Left renal cortex interstitium (tissue), 4 donors: Measurements from ENCODE around the gene RASL12. TPM values are rescaled to one million over a fixed set of nuclear protein-coding genes. Genes with fewer than 3 reads are reported as not detected.
"Not testable (repeated sequence)": the region's sequence is repeated elsewhere in the genome, so short reads cannot be mapped to it uniquely, and the experiment has no call there.

Experiments
- DNase-seq, 4 donors: peaks; one replicate each; pipeline ENCODE4 v3.0.0-alpha.2; 2013; ENCODE audit warnings: low read depth in 4 of 4, low spot score in 2 of 4, missing footprints in 1 of 4
- polyA plus RNA-seq, 4 donors: library from polyadenylated mRNA; unstranded; fragments of 120-200 nt; gene quantifications; one replicate each; pipeline ENCODE4 v1.2.1, GENCODE V29; 2013; ENCODE audit not compliant: insufficient read length in 4 of 4

RASL12 gene
- polyA plus RNA-seq, 4 donors = 6.1 to 8.1 (median 7.4) TPM

DNA sequence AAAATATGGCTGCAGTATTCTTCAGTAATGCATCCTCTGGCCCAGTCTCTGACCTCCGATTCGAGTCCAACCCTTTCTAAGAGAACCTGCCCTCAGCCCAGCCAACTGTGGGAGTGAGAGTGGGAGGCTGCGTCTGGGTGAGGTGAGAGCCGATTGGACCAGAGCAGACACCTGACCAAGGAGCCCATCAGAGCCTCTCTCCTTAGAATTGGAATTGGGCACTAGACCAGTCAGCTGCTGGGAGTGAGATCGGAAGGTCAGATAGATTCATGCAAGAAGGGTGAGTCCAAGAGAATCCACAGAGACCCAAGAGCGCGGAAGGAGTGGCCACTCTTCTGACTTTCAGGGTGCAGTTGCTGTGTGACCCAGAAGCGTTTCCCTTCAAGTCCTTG lies 10.2 kb downstream of the RASL12 start:
- DNase-seq = no peak

DNA sequence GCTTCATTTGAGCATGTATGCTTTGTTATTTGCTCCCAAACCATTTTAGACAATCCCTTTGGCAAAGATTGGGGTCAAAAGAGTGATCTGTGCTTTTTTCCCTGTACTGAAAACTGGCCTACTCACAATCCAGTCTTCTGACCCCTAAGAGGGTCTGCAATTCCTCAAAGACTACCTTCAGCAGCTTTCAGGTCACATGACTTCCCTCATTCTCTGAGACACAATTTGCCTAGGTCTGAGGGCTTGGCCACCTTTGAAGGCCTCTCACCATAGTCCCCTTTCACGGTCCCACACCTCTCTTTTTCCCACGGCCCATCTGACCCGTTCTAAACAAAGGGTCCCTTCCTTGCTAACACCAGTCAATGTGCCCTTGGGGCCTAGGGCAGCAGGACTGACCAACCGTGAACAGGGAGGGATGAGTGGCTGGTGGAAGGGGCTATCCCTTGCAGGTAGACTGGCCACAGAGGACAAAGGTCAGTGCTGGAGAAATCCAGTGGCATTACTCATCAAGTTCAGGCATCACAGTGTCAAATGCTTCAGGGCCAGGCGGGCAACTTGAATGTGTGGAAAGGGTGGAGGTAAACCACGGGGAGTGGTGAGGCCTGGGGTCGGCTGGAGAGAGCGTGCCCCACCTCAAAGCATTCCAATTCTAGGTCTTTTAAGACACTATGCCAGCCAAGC lies 10.8 kb downstream of the RASL12 start:
- no peak for DNase-seq

DNA sequence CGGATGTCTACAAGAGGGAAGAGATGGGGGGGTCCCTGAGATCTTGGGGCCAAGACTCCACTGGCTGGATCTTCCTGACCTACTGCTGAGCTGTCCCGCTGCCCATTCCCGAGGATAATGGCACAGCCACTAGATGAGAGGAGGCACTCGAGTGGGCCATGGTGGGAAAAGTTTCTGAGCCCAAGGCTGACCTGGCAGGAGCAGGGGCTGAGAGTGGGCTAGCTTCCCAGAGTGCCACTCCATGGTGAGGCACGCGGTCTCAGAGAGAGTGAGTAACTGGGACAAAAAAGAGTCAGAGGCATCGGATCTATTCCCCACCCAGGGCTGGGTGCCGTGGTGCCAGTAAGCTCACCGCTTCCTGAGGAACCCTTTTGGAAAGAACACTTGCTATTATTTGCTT lies 11.7 kb downstream of the RASL12 start:
- DNase-seq = no peak

DNA sequence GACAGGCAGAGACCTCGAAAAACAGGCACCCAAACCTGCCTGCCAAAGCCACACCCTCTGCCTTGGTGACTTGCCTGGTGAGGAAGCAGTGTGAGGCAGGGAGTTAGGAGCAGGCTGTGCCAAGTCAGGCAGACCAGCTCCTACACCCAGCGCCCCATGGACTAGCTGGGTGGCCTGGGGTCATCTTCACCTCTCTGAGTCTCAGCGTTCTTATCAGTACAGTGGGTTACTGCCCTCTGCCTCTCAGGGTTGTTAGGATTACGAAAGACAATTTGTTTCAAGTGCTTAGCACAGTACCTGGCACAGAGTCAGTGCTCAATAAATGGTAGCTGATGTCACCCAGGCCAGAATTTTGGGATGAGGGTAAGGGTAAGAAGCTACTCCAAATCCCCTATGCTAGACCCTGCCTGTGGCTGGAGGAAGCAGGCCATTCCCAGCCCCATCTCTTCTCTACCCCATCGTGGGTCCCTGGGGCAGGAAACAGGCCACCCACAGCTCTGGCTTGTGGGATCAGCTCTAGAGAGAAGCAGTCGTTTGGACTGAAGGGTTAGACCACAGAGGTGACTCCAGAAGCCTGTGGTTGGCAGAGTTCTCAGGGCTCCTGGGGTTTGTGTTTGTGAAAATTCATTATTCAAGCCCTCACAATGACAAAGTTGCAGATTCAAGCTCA lies 12.5 kb downstream of the RASL12 start:
- no peak for DNase-seq

DNA sequence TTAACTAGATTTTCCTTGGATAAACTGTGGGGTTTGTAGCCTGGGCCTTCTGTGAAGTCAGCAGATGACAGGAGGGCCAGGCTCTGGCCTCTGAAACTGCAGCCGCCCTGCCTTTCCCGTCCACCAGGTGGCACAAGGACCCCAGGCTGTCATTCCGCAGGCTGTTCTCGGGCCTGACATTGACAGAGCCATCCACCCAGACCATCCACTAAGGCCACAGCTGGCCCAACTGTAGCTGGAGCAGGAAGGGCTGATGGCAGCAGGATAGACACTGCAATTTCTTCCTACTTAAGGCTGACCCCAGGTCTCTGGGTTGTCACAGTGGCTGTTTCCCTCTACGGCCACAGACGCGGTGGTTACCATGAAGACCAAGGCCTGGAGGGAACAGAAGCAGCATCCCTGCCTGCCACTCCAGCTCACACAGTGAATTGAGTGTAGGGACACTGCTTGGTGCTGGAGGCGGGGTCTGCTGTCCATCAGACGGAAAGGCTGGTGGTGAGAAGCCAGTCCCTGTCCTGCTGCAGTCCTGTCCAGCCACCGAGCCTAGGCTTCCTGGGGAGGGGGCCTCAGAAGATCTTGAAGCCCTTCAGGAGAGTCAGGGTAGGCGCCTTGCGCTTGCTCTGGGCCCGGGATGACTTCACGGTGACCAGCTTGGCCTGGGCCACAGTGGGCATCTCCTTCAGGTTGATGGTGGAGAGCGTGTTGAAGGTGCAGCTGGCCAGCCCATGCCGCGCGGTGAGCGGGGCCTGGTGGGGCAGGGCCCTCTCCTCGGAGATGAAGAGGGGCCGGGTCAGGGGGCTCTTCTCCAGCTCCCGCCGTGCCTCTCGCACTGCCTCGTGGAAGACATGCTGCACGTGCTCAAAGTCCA lies 13.2 kb downstream of the RASL12 start:
- DNase-seq = no peak

DNA sequence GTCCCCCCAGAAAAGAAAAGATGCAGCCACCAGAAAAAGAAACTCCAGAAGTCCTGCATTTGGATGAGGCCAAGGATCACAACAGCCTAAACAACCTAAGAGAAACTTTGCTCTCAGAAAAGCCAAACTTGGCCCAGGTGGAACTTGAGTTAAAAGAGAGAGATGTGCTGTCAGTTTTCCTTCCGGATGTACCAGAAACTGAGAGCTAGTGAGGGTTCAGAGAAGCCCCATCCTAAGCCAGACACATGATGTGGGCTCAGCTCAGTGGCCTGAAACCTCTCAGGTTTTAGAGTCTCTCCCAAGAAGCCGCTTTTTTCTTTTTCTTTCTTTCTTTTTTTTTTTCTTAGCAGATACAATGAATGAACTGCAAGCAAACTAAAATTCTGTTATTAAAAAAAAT lies 14.8 kb downstream of the RASL12 start:
- DNase-seq = no peak

DNA sequence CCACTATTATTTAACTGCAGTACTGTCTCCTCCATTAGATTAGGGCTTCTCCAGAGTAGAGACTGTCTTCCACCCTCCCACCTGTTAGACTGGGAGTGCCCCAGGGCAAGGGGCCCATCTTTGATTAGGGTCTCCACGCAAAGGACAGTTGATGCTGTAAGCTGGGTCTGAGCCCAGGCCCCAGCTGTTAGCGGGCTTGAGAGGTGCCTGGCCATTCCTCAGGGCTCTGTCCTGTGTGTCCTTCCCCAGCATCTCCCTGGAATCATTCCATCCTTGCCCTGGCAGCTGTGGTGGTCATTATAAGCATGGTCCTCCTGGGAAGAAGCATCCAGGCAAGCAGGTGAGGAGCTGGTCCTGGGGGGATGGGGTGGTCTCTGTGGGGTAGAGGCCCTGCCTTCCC lies 16.5 kb downstream of the RASL12 start:
- DNase-seq = no peak

DNA sequence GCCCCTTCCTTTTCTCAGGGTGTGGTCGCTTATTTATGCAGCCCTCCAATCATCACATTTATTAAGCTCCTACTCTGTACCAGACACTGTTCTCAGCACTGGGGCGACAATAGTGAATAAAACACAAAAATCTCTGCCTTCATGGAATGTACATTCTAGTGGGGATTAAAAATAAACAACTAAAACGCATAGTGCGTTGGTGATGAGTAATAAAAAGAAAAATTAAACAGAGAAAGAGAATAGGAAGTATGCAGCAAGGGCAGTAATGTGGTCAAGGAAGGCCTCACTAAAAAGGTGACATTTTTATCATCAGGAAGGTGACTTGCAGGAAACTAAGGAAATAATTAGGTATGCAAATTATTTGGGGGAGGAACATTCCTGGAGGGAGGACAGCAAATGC lies 17.5 kb downstream of the RASL12 start:
- no peak for DNase-seq

DNA sequence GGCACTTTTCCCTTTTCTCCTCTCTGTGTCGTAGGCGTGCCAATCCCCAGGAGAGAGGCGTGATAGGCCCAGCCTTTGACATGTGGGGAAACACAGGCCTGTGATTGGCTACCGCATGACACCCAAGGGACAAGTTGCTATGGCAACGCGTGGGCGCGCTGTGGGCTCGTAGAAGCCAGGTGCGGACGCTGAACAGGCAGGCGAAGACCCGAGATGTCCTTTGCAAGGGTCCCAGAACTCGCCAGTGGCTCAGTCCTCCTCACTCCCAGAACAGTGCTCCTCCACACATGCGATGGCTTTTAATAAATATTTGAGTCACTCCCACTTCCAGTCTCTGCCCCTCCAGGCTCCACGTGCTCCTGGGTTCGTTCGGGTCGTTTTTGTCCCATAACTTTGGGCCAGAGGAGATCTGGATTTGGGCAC lies 18.4 kb downstream of the RASL12 start:
- DNase-seq = peak in 2 of 4 donors; percentile 64 to 85

DNA sequence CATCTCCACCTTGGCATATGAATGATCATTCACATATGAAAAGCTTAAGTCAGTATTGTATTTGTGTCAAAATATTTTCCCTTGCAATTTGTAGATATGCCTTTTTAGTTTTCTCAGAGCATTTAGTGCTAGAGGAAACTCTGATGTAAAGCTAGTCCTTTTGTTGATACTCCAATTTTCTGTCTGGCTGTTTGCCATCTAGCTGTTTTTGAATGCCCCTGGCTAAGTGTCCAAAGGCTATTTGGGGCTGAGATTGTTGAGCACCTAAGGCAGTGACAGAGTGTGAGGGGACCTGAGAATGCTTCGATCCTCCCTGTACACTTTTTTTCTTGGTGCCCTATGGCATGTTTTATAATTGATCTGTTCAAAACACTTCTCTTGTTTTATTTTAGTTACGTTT lies 19.6 kb downstream of the RASL12 start:
- no peak for DNase-seq

DNA sequence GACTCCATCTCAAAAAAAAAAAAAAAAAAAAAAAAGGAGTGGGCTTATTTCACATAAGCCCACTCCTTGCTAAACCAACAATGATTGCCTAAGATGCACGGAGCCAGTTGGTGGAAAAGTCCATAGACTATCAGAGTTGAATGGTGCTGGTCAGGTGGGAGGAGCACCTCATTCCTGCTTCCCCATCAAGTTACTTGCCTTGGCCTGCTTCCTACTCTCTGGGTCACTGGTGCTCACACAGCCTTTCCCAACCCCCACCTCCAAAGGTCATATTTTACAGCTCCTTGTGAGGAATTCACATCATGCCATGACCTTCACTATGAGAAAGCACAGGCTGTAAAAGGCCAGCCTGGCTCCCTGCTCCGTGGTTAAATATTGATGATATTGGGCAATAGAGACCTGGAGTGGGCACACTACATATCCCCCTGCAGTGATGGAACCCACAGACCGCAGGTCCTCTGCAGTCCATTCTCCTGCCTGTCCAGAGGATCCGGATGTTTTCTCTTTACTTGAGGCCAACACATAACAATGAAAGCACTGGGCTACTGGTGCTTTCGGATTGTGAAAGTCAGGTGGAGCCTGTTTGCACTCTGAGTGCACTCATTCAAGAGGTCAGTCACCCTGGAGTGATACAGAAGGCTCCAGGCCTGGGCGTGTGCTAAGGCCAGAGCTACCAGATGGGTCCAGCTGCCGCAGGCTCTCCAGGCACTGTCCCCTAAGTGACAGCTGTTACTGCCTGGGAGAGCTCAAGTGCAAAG lies 22.9 kb downstream of the RASL12 start, which contains the start of gene SLC51B:
Gene SLC51B, plus strand, starts transcription at position 664 of the 758 bp plus-strand sequence. CDS start 4,618 bp downstream, outside the sequence.
- no peak for DNase-seq

DNA sequence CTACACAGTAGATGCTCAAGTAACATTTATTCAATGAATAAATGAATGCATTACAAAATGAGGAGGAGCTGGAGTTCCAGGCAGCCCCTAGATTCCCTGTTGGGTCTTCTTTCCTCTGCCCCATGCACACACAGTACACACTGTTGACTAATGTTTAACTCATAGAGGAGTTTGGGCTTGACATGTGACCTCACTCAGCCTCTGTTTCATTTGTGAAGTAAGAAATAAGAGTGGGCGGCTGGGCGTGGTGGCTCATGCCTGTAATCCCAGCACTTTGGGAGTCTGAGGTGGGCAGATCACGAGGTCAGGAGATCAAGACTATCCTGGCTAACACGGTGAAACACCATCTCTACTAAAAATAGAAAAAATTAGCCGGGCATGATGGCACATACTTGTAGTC lies 23.6 kb downstream of the RASL12 start:
- DNase-seq = not testable (repeated sequence)

DNA sequence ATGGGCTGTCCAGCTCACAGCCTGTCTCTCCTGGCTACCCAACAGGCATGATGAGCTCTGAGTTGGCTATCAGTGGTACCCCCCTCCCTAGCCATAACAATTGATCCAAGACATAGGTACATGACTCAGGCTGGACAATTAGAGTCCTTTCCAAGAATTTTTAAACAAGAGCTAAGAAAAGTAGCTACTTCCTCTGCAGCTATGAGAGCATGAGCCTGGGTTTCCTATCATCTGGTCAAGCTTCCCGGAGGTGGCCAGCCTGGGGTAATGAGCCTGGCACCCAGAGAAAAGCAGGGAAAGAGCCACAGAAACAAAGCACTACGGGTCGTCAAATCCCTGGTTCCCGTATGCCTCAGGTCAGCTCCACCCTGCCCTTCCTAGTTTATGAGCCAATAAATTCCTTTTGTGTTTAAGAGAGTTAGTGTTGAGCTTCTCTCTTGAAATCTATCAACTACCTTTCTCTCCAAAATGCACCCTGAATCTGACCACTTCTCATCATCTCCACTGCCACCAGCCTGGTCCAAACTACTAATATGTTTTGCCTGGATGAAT lies 24.9 kb downstream of the RASL12 start:
- no peak for DNase-seq

DNA sequence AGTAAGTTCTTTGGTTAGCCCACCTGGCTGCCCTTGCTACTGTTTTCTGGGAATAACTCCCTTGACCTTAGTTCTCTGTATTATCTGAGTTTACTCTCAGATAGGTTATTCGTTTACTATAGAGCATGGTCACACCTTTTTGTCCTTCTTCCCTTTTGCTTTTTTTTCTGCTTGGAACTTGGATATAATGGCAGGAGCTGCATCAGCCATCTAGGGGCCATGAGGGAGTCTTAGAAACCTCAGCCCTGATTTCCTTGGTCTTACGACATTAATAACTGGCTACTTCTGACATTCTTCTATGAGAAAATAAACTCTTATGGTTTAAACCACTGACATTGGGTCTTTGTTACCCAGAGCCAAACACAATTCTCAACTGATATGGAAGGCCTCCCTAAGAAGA lies 26.0 kb downstream of the RASL12 start:
- DNase-seq = no peak

DNA sequence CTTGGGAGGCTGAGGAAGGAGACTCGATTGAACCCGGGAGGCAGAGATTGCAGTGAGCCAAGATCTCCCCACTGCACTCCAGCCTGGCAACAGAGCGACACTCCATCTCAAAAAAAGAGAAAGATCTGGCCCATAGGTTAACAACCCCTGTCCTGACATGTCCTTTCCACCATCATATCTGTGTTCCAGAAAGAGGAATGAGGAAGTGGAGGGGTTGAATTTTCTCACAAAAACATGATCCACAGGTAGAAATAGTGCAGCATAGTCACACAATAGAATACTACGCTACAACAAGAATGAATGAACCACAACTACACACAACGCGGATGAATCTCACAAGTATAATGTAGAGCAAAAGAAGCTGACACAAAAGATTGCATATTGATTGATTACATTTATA lies 27.3 kb downstream of the RASL12 start:
- DNase-seq = no peak

DNA sequence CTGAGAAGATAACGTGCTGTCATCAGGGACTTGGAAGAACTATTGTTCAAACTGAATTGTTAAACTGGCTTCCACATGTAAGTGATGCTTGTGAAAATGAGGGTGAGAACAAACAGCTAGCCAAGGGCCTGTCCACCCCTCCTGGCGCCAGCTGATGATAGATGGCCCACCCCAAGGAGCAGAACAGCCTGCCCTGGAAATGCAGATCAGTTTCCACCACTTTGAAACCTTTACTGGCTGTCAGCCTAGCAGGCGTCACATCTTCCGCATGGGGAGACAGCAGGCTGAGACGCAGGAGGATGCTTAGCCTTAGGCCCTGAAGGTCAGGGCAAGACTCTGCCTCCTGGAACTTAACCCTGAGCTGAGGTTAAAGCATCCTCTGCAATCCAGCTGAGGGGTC lies 29.0 kb downstream of the RASL12 start:
- DNase-seq = no peak

DNA sequence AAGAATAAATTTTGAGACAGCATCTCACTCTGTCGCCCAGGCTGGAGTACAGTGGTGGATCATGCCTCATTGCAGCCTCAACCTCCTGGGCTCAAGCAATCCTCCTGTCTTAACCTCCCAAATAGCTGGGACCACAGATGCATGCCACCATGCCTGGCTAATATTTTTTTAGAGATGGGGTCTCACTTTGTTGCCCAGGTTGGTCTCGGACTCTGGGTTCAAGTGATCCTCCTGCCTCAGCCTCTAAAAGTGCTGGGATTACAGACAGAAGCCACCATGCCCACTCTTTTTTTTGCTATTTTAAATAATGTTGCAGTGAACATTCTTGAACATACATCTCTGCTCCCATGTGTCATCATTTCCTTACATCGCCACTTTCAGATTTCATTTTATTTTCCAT lies 29.4 kb downstream of the RASL12 start:
- DNase-seq = no peak

DNA sequence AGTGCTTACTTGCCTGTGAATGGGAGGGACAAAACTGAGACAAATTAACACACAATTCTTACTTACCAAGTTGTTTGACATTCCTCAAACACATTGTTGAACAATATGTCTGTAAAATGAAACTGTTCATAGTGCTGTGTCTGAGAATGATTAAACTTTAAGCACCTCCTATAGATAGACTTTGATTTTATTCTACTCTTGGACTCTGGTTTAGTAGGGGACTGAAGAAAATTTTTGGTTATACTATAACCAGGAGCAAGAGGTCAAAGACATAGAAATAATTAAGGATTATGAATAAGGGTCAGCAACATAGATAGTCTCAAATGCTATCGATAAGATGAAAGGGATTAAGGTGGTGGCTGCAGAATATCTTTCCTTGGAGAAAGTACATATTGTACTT lies 30.5 kb downstream of the RASL12 start:
- no peak for DNase-seq

DNA sequence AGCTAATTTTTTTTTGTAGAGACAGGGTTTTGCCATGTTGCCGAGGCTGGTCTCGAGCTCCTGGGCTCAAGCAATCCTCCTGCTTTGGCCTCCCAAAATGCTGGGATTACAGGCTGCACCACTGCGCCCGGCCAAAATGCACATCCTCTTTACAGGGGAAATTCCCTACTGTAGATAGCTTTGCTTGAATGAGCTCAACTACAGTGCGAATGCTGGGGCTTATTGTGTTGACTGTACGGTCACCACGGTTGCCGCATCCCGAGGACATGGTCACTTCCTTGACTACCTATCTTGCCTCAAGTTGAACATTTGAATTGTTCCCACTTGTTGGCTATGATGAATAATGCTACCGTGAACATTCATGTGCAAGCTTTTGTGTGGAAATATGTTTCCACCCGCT lies 33.1 kb downstream of the RASL12 start:
- no peak for DNase-seq

DNA sequence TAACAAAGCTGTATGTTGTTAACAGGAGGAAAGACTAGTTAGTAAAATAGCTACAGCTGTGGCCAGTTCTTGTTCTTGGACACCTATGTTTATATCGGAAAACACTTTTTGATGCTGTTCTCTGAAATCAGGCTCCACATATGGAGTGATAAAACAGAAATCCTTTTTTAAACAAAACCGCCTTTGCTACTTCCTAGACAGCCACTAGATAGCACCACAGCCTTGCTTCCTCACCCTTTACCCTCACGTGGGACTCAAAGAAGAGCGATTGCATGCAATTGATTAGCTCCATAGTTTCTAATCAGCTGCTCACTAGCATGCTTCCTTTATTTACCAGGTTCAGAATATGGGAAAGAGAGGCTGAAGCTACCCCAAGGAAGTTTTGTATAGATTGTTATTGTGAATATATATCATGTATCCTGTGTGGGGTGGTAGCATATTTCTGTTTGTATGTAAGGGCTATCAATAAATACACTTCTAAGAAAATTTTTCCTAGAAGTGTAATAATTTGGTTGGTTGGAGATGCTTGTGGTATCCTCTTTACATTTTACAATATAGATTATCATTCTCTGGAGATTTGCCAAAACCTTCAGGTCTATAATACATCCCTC lies 34.0 kb downstream of the RASL12 start:
- no peak for DNase-seq
